ENCODE results near the gene PIEZO1. TPM values are rescaled to one million over a fixed set of nuclear protein-coding genes. Genes with fewer than 3 reads are reported as not detected.
A peak's percentile ranks its signal among the peaks of the same experiment; 100 is the strongest.

The PIEZO1 gene
- total and polyA plus RNA-seq, 9 of the 15 experiments (the other 6 are each of a cell fraction or from before 2014, with no cell fraction given), result 3.6 to 432 (median 131) TPM

DNA sequence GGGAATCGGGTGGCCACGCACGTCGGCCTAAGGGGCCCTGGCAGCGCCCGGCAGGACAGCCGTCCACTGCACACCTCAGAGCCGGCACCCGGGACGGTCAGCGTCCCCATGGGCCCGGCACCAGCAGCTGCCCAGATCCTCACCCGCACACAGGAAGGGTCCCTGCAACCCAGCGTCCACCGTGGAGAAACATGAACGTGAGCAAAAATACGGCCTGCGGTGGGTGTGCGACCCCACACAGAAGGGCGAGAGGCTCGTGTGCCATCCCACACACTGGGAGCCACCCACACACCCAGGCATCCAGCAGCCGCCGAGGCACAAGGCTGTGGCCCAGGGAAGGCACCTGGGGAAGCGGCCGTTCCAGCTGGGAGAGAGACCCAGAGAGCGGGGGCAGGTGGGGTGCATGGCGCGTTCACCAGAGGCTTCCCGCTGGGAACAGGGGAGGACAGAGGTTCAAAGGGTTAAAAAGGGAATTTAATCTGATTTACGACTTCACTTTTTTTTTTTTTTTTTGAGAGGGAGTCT is 6.4 kb downstream of the PIEZO1 start (continued):
- TF ChIP-seq, protein P1, sequence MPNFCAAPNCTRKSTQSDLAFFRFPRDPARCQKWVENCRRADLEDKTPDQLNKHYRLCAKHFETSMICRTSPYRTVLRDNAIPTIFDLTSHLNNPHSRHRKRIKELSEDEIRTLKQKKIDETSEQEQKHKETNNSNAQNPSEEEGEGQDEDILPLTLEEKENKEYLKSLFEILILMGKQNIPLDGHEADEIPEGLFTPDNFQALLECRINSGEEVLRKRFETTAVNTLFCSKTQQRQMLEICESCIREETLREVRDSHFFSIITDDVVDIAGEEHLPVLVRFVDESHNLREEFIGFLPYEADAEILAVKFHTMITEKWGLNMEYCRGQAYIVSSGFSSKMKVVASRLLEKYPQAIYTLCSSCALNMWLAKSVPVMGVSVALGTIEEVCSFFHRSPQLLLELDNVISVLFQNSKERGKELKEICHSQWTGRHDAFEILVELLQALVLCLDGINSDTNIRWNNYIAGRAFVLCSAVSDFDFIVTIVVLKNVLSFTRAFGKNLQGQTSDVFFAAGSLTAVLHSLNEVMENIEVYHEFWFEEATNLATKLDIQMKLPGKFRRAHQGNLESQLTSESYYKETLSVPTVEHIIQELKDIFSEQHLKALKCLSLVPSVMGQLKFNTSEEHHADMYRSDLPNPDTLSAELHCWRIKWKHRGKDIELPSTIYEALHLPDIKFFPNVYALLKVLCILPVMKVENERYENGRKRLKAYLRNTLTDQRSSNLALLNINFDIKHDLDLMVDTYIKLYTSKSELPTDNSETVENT (CRISPR knock-in tag; IDR thresholded peaks at IDR 0.05), result 0 out of 2 replicates have a peak, but pooled peaks have one; percentile 27
- TF ChIP-seq, protein P2, sequence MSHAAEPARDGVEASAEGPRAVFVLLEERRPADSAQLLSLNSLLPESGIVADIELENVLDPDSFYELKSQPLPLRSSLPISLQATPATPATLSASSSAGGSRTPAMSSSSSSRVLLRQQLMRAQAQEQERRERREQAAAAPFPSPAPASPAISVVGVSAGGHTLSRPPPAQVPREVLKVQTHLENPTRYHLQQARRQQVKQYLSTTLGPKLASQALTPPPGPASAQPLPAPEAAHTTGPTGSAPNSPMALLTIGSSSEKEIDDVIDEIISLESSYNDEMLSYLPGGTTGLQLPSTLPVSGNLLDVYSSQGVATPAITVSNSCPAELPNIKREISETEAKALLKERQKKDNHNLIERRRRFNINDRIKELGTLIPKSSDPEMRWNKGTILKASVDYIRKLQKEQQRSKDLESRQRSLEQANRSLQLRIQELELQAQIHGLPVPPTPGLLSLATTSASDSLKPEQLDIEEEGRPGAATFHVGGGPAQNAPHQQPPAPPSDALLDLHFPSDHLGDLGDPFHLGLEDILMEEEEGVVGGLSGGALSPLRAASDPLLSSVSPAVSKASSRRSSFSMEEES (CRISPR knock-in tag; IDR thresholded peaks at IDR 0.05), result no peak
- no peak for TF ChIP-seq ZNF253 (CRISPR knock-in tag; conservative IDR thresholded peaks at IDR 0.05)
- TF ChIP-seq NRF1 (conservative IDR thresholded peaks at IDR 0.05 in 1 of 2, IDR thresholded peaks at IDR 0.05 in 1 of 2), result no peak
- no peak for TF ChIP-seq FUS (optimal IDR thresholded peaks at IDR 0.05; ENCODE audit: low read depth, low read length)
- no peak for TF ChIP-seq ZKSCAN3 (CRISPR knock-in tag; IDR thresholded peaks at IDR 0.05)
- TF ChIP-seq, protein P3, sequence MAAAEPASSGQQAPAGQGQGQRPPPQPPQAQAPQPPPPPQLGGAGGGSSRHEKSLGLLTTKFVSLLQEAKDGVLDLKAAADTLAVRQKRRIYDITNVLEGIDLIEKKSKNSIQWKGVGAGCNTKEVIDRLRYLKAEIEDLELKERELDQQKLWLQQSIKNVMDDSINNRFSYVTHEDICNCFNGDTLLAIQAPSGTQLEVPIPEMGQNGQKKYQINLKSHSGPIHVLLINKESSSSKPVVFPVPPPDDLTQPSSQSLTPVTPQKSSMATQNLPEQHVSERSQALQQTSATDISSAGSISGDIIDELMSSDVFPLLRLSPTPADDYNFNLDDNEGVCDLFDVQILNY (CRISPR knock-in tag; IDR thresholded peaks at IDR 0.05), result no peak
- no peak for TF ChIP-seq ZNF445 (CRISPR knock-in tag; IDR thresholded peaks at IDR 0.05; ENCODE audit: low read depth)
